ENCODE data around the gene STX16. TPM values are rescaled to one million over a fixed set of nuclear protein-coding genes. Genes with fewer than 3 reads are reported as not detected.
"Not testable (repeated sequence)": the region's sequence is repeated elsewhere in the genome, so short reads cannot be mapped to it uniquely, and the experiment has no call there.

Gene STX16
- total and polyA plus RNA-seq, 9 of the 15 experiments (the other 6 are each of a cell fraction or from before 2014, with no cell fraction given) = 4.4 to 43.5 (median 14.7) TPM

GRCh38 chr20:58642896-58643295 is 8.2 kb upstream of the STX16 start:
- BruUV-seq (replicated peaks); H3K27ac ChIP-seq (ENCODE audit: extremely low read depth, low read depth, low read length); DNase-seq (ENCODE audit: extremely low read depth in 1 of 4, low spot score in 3 of 4); H3K9ac ChIP-seq (ENCODE audit: insufficient read depth in 1 of 2, low read depth in 2 of 2, low read length in 2 of 2); H3K36me3 ChIP-seq (ENCODE audit: control insufficient read depth, insufficient read depth, low read length); H3K27me3 ChIP-seq (ENCODE audit: control insufficient read depth in 2 of 2, insufficient read depth in 2 of 2, low read length in 2 of 2); H3K79me2 ChIP-seq (ENCODE audit: control insufficient read depth, insufficient read depth, low read length); intact Hi-C loops (cut with micrococcal nuclease); FAIRE-seq; H3K4me3 ChIP-seq; H4K20me1 ChIP-seq (replicated peaks; ENCODE audit: control insufficient read depth, insufficient read depth, low read length); ATAC-seq; CTCF ChIA-PET (ENCODE audit: low intra/inter-chr PET ratio); H3K4me2 ChIP-seq (ENCODE audit: insufficient read depth, low read length); H2AFZ ChIP-seq (ENCODE audit: low read depth, low read length); H3K9me1 ChIP-seq (ENCODE audit: control insufficient read depth, insufficient read depth, low read length); H3K9me3 ChIP-seq (replicated peaks; ENCODE audit: control insufficient read depth, insufficient read depth, low read depth, low read length): not testable (repeated sequence)
- H3K4me1 ChIP-seq (replicated peaks in 1 of 2; ENCODE audit: control insufficient read depth in 2 of 2, insufficient read depth in 2 of 2, low read length in 2 of 2) = peaks cover 10 to 11% of the 10 kb centered on the region in 2 experiments; a peak in 4 of 5 replicates
- POLR2A ChIA-PET = interaction anchor here (0.6 to 0.8 kb wide), 2 partner anchors 24 to 65 kb away, joined by 3 read pairs; no protein-coding TSS in a partner anchor
- WGBS (ENCODE audit: insufficient coverage, low coverage, missing lambda C conversion rate) = 40% methylated on average over 6 of the region's 9 CpGs
- in situ Hi-C loops (cut with MboI) = loop anchor here (25.0 kb wide), 1 partner anchor 406 kb away; the partner anchor contains the start of gene ANKRD60

- Histone ChIP-seq H3K36me3 (ENCODE audit: control insufficient read depth, insufficient read depth, low read length) (no peaks in the 10 kb centered on the region), H4K20me1 (replicated peaks; ENCODE audit: control insufficient read depth, insufficient read depth, low read length) (no peaks in the 10 kb centered on the region), H3K9me1 (ENCODE audit: control insufficient read depth, insufficient read depth, low read length) (no peaks in the 10 kb centered on the region), H3K4me1 (replicated peaks in 1 of 2; ENCODE audit: control insufficient read depth in 2 of 2, insufficient read depth in 2 of 2, low read length in 2 of 2) (peaks cover 6 to 16% of the 10 kb centered on the region in 2 experiments; a peak in 4 of 5 replicates), H3K9ac (ENCODE audit: insufficient read depth in 1 of 2, low read depth in 2 of 2, low read length in 2 of 2) (no peak overlapping the region), H2AFZ (ENCODE audit: low read depth, low read length) (no peak overlapping the region), H3K27ac (ENCODE audit: extremely low read depth, low read depth, low read length) (no peak overlapping the region), H3K4me3 (no peak overlapping the region), H3K4me2 (ENCODE audit: insufficient read depth, low read length) (no peak overlapping the region), H3K9me3 (replicated peaks; ENCODE audit: control insufficient read depth, insufficient read depth, low read depth, low read length) (no peaks in the 10 kb centered on the region), H3K27me3 (ENCODE audit: control insufficient read depth in 2 of 2, insufficient read depth in 2 of 2, low read length in 2 of 2) (no peaks in the 10 kb centered on the region), H3K79me2 (ENCODE audit: control insufficient read depth, insufficient read depth, low read length) (no peaks in the 10 kb centered on the region)
- POLR2A ChIA-PET = interaction anchor here (0.9 kb wide), 1 partner anchor 245 kb away, joined by 4 read pairs; no protein-coding TSS in a partner anchor
- ATAC-seq = no peak
- FAIRE-seq = no peak
- 12% methylated on average over 5 of the region's 5 CpGs for WGBS (ENCODE audit: insufficient coverage, low coverage, missing lambda C conversion rate)
- TF ChIP-seq ELF4 (CRISPR knock-in tag; IDR thresholded peaks at IDR 0.05) (no peak), RBM14 (IDR thresholded peaks at IDR 0.05; ENCODE audit: borderline replicate concordance, insufficient read depth, low read depth, low read length) (no peak), MYC (IDR thresholded peaks at IDR 0.05; ENCODE audit: low read depth, low read length) (no peak), MYC (CRISPR knock-in tag; IDR thresholded peaks at IDR 0.05; ENCODE audit: borderline replicate concordance, low read depth) (no peak)
- intact Hi-C loops (cut with micrococcal nuclease) = no loop called here
- in situ Hi-C loops (cut with MboI) = loop anchor here (25.0 kb wide), 1 partner anchor 408 kb away; the partner anchor contains the start of gene ANKRD60
- CTCF ChIA-PET (ENCODE audit: low intra/inter-chr PET ratio) = no interaction called here
- DNase-seq (ENCODE audit: extremely low read depth in 1 of 4, low spot score in 3 of 4) = no peak
- no TSS peak for BruUV-seq (replicated peaks)
These were observed 5.6 kb upstream of the STX16 start for GRCh38 chr20:58645412-58645968.
